K562 (cell line): ENCODE measurements around the gene KIAA0825. TPM values are rescaled to one million over a fixed set of nuclear protein-coding genes. Genes with fewer than 3 reads are reported as not detected.

Experiments
- MBD1 ChIP-seq: fragments of 250-450 bp; sonication (Bioruptor Pico); IDR thresholded peaks from 2 replicates; pipeline ENCODE4 v1.8.0; 2022; ENCODE audit warnings: inconsistent platforms
- MYBL2 ChIP-seq, 2 experiments: fragments of 450-650 bp in 1 of 2; sonication (generic) in 1 of 2; formaldehyde crosslinking in 1 of 2; IDR thresholded peaks; 2 replicates each; pipeline versions ENCODE4 v1.6.1 to v1.8.1; 2017 to 2022; ENCODE audit warnings: borderline replicate concordance in 1 of 2, inconsistent platforms in 1 of 2, low read depth in 1 of 2, mild to moderate bottlenecking in 1 of 2, missing genetic modification reagents in 1 of 2, moderate library complexity in 1 of 2
- PURB ChIP-seq: sonication (generic); formaldehyde crosslinking; IDR thresholded peaks from 2 replicates; pipeline ENCODE4 v1.9.0; 2021; ENCODE audit warnings: low read depth, mild to moderate bottlenecking, missing genetic modification reagents
- PYGO2 ChIP-seq: fragments of 450-650 bp; IDR thresholded peaks from 2 replicates; pipeline ENCODE4 v1.6.1; 2016; ENCODE audit warnings: mild to moderate bottlenecking, missing genetic modification characterization, moderate library complexity, missing compliant biosample characterization
- RHOXF2B ChIP-seq: fragments of 250-450 bp; sonication (Bioruptor Pico); conservative IDR thresholded peaks from 2 replicates; pipeline ENCODE4 v1.5.1; 2021
- RREB1 ChIP-seq: fragments of 250-450 bp; sonication (Bioruptor Pico); IDR thresholded peaks from 2 replicates; pipeline ENCODE4 v1.4.0; 2020
- TAF1 ChIP-seq: IDR thresholded peaks from 2 replicates; pipeline ENCODE4 v1.6.1; 2011; ENCODE audit warnings: mild to moderate bottlenecking, low read length, moderate library complexity; ENCODE audit not compliant: insufficient read depth, control insufficient read depth, severe bottlenecking; ENCODE audit errors: extremely low read depth
- TAF7 ChIP-seq: fragments of 450-650 bp; IDR thresholded peaks from 2 replicates; pipeline ENCODE4 v1.6.1; 2016; ENCODE audit warnings: missing genetic modification characterization, missing compliant biosample characterization
- TOE1 ChIP-seq, 2 experiments: fragments of 450-650 bp in 1 of 2; sonication (generic) in 1 of 2; formaldehyde crosslinking in 1 of 2; IDR thresholded peaks; 2 replicates each; pipeline versions ENCODE4 v1.7.1 to v1.8.0; 2016 to 2022; ENCODE audit warnings: borderline replicate concordance in 2 of 2, mild to moderate bottlenecking in 2 of 2, antibody characterized with exemption in 1 of 2, inconsistent platforms in 1 of 2, low read depth in 1 of 2, missing genetic modification reagents in 1 of 2, moderate library complexity in 1 of 2
- TRIM25 ChIP-seq: fragments of 450-650 bp; IDR thresholded peaks from 2 replicates; pipeline ENCODE4 v1.7.0; 2016; ENCODE audit warnings: borderline replicate concordance
- polyA plus RNA-seq, 8 experiments: library from polyadenylated mRNA; depleted of rRNA in 4 of 8; stranded (reverse) in 5 of 8; unstranded in 3 of 8; fragments of >200 nt; fragmentation: Nextera tagmentation in 2 of 8; fragmentation: Illumina TruSeq in 1 of 8; extraction: Ambion mirVana in 2 of 8; extraction: Trizol in 1 of 8; gene quantifications; 2 replicates each; pipeline versions ENCODE4 v1.2.1 to v1.2.3, GENCODE V29; 2011 to 2014; ENCODE audit warnings: inconsistent platforms in 1 of 8, missing spikeins in 1 of 8
- total RNA-seq, 7 experiments: library from RNA; depleted of rRNA in 6 of 7; stranded (reverse); fragments of >200 nt in 6 of 7; fragmentation: Illumina TruSeq in 2 of 7; extraction: Trizol in 2 of 7; gene quantifications; 2 replicates each; pipeline versions ENCODE4 v1.2.1 to v1.2.3, GENCODE V29; 2011 to 2021; ENCODE audit warnings: low replicate concordance in 1 of 7

Gene KIAA0825
- total and polyA plus RNA-seq, 9 of the 15 experiments (the other 6 are each of a cell fraction or from before 2014, with no cell fraction given), result 0.05 to 0.36 (median 0.16) TPM; not detected in 1

- TF ChIP-seq MBD1 (CRISPR knock-in tag) (no peak), TAF7 (tag) (0 out of 2 replicates have a peak, but pooled peaks have one; percentile 8), TRIM25 (no peak), MYBL2 (IDR thresholded peaks at IDR 0.05; ENCODE audit: low read depth) (no peak), MYBL2 (CRISPR knock-in tag; IDR thresholded peaks at IDR 0.05; ENCODE audit: borderline replicate concordance) (no peak), TOE1 (IDR thresholded peaks at IDR 0.05; ENCODE audit: borderline replicate concordance) (0 out of 2 replicates have a peak, but pooled peaks have one; percentile 49), TOE1 (CRISPR knock-in tag; IDR thresholded peaks at IDR 0.05; ENCODE audit: borderline replicate concordance, low read depth) (no peak), RHOXF2B (no peak), RREB1 (CRISPR knock-in tag) (peak; percentile 23; the same call in 1 of the 2 replicates), PURB (no peak), TAF1 (peak; percentile 49), PYGO2 (tag) (no peak)
These were observed 507.0 kb downstream of the KIAA0825 start (continued) for GRCh38 chr5:94111209-94112004.
